HG03439 (cell line): ENCODE measurements around the gene WFDC9.
"Not testable (repeated sequence)": the region's sequence is repeated elsewhere in the genome, so short reads cannot be mapped to it uniquely, and the experiment has no call there.

Experiments used
- ATAC-seq: cut with Tn5 transposase; IDR thresholded peaks from one replicate; pipeline ENCODE4 v1.9.1; 2021; ENCODE audit warnings: mild to moderate bottlenecking, moderate library complexity; ENCODE audit not compliant: unreplicated experiment

The WFDC9 gene

GRCh38 chr20:45631184-45631583, at the start of gene WFDC9:
TSS of gene WFDC9 (minus strand) at chr20:45631284. CDS start at chr20:45610181, 21,103 bp downstream.
- ATAC-seq = no peak

GRCh38 chr20:45679650-45680049, 48.6 kb upstream of the WFDC9 start:
- ATAC-seq = no peak

- ATAC-seq = no peak
Observed at GRCh38 chr20:45672765-45673164, 41.7 kb upstream of the WFDC9 start.

GRCh38 chr20:45670139-45670538, 39.1 kb upstream of the WFDC9 start, which contains the start of gene WFDC11:
TSS of gene WFDC11 (minus strand) at chr20:45670239. CDS start at chr20:45650600, 19,639 bp downstream.
- no peak for ATAC-seq

GRCh38 chr20:45657038-45657437, 26.0 kb upstream of the WFDC9 start:
- ATAC-seq = not testable (repeated sequence)

GRCh38 chr20:45651726-45652125, 20.6 kb upstream of the WFDC9 start:
- ATAC-seq = not testable (repeated sequence)

GRCh38 chr20:45649312-45649863, 18.3 kb upstream of the WFDC9 start:
- ATAC-seq = no peak

- ATAC-seq = no peak
Observed at GRCh38 chr20:45647441-45648050, 16.5 kb upstream of the WFDC9 start.

GRCh38 chr20:45646875-45647274, 15.8 kb upstream of the WFDC9 start:
- no peak for ATAC-seq

- ATAC-seq = not testable (repeated sequence)
Observed at GRCh38 chr20:45645869-45646268, 14.8 kb upstream of the WFDC9 start.

GRCh38 chr20:45641076-45641475, 10.0 kb upstream of the WFDC9 start:
- ATAC-seq = not testable (repeated sequence)

- ATAC-seq = no peak
Observed at GRCh38 chr20:45639687-45640086, 8.6 kb upstream of the WFDC9 start.

- ATAC-seq = no peak
Observed at GRCh38 chr20:45636513-45636912, 5.4 kb upstream of the WFDC9 start.

GRCh38 chr20:45630371-45630770, 713 bp downstream of the WFDC9 start:
- no peak for ATAC-seq

GRCh38 chr20:45629496-45630100, 1.5 kb downstream of the WFDC9 start, which contains the start of gene WFDC10A:
TSS of gene WFDC10A (plus strand) at chr20:45629739. CDS start at chr20:45629814, 75 bp downstream.
- no peak for ATAC-seq

GRCh38 chr20:45626540-45626939, 4.5 kb downstream of the WFDC9 start:
- ATAC-seq = no peak

- no peak for ATAC-seq
Observed at GRCh38 chr20:45621593-45621992, 9.5 kb downstream of the WFDC9 start.

- no peak for ATAC-seq
Observed at GRCh38 chr20:45617591-45617990, 13.5 kb downstream of the WFDC9 start.

- no peak for ATAC-seq
Observed at GRCh38 chr20:45612314-45612713, 18.8 kb downstream of the WFDC9 start.

- no peak for ATAC-seq
Observed at GRCh38 chr20:45611054-45611453, 20.0 kb downstream of the WFDC9 start.

- no peak for ATAC-seq
Observed at GRCh38 chr20:45607810-45608209, 23.3 kb downstream of the WFDC9 start.

GRCh38 chr20:45595235-45595634, 35.8 kb downstream of the WFDC9 start:
- no peak for ATAC-seq
